ENCODE data around the gene ASPN.

The ASPN gene

GRCh38 chr9:92503156-92503555 lies 20.9 kb upstream of the ASPN start:
- DNase-seq, result no peak

- no peak for DNase-seq
Measured at GRCh38 chr9:92501671-92502393, 19.5 kb upstream of the ASPN start.

GRCh38 chr9:92500725-92501124 lies 18.4 kb upstream of the ASPN start:
- DNase-seq, result no peak

- DNase-seq, result no peak
Measured at GRCh38 chr9:92499701-92500100, 17.4 kb upstream of the ASPN start.

- DNase-seq, result no peak
Measured at GRCh38 chr9:92496396-92497176, 14.3 kb upstream of the ASPN start.

GRCh38 chr9:92494856-92495255 lies 12.6 kb upstream of the ASPN start:
- no peak for DNase-seq

GRCh38 chr9:92493749-92494387 lies 11.6 kb upstream of the ASPN start:
- DNase-seq, result no peak

GRCh38 chr9:92492781-92493401 lies 10.6 kb upstream of the ASPN start:
- no peak for DNase-seq

- DNase-seq, result no peak
Measured at GRCh38 chr9:92488681-92489550, 6.6 kb upstream of the ASPN start.

- no peak for DNase-seq
Measured at GRCh38 chr9:92486371-92486770, 4.1 kb upstream of the ASPN start.

- no peak for DNase-seq
Measured at GRCh38 chr9:92484563-92484962, 2.3 kb upstream of the ASPN start.

- no peak for DNase-seq
Measured at GRCh38 chr9:92483627-92484545, 1.6 kb upstream of the ASPN start.

- DNase-seq, result no peak
Measured at GRCh38 chr9:92482805-92483204, 499 bp upstream of the ASPN start.

- no peak for DNase-seq
Measured at GRCh38 chr9:92480986-92481633, 1.2 kb downstream of the ASPN start.

- DNase-seq, result no peak
Measured at GRCh38 chr9:92480291-92480771, 2.0 kb downstream of the ASPN start.

GRCh38 chr9:92479346-92479745 lies 3.0 kb downstream of the ASPN start:
- DNase-seq, result no peak

GRCh38 chr9:92478783-92479182 lies 3.5 kb downstream of the ASPN start:
- DNase-seq, result no peak

GRCh38 chr9:92476962-92477361 lies 5.3 kb downstream of the ASPN start:
- no peak for DNase-seq

- no peak for DNase-seq
Measured at GRCh38 chr9:92474587-92474986, 7.7 kb downstream of the ASPN start.

GRCh38 chr9:92468206-92468605 lies 14.1 kb downstream of the ASPN start:
- no peak for DNase-seq

- no peak for DNase-seq
Measured at GRCh38 chr9:92467511-92467910, 14.8 kb downstream of the ASPN start.

Data from activated CD8-positive, alpha-beta memory T cell treated with anti-CD3 and anti-CD28 coated beads, Interleukin-2, amount 50 U/mL, for 48 hours (primary cell).